ENCODE measurements around the gene DMXL1. TPM values are rescaled to one million over a fixed set of nuclear protein-coding genes. Genes with fewer than 3 reads are reported as not detected.

Gene DMXL1
- polyA plus RNA-seq, 1 experiment, result 8.5 TPM

DNA sequence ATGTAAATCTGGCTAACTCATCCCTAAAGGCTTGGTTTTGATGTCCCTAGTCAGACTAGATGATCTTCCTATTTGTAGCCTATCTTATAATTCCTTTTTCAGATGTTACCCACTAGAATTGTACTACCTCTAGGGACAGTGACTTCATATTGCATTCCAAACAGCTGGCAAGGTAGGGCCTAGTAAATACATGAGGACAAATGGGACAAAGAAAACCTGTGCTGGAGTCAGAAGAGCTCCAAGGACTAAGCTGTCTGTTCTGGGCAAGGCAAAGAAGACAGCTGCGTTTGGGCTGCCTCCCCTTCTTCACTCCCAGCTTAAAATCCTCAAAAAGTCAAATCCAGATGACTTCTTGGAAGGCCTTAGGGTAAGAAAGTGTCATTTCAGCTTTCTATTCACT is 10.0 kb downstream of the DMXL1 start:
- TF ChIP-seq, protein P1, sequence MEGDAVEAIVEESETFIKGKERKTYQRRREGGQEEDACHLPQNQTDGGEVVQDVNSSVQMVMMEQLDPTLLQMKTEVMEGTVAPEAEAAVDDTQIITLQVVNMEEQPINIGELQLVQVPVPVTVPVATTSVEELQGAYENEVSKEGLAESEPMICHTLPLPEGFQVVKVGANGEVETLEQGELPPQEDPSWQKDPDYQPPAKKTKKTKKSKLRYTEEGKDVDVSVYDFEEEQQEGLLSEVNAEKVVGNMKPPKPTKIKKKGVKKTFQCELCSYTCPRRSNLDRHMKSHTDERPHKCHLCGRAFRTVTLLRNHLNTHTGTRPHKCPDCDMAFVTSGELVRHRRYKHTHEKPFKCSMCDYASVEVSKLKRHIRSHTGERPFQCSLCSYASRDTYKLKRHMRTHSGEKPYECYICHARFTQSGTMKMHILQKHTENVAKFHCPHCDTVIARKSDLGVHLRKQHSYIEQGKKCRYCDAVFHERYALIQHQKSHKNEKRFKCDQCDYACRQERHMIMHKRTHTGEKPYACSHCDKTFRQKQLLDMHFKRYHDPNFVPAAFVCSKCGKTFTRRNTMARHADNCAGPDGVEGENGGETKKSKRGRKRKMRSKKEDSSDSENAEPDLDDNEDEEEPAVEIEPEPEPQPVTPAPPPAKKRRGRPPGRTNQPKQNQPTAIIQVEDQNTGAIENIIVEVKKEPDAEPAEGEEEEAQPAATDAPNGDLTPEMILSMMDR (IDR thresholded peaks at IDR 0.05; ENCODE audit: insufficient read depth, low read depth, low read length), result no peak
- DNase-seq (ENCODE audit: low read depth), result no peak
- ChIA-PET CTCF (interaction anchor here (0.9 to 2.5 kb wide), 3 partner anchors 10 to 331 kb away, joined by 3 to 7 read pairs (median 6); partner anchors contain the start of genes DMXL1 and DTWD2), POLR2A (interaction anchor here (0.6 kb wide), 1 partner anchor 13 kb away, joined by 13 read pairs; no protein-coding TSS in a partner anchor)
- Histone ChIP-seq H3K4me3 (ENCODE audit: low read depth, low read length) (no peak overlapping the region), H3K36me3 (ENCODE audit: control insufficient read depth, insufficient read depth, low read length) (no peaks in the 10 kb centered on the region), H3K27me3 (ENCODE audit: control insufficient read depth, insufficient read depth, low read length) (no peaks in the 10 kb centered on the region)

DNA sequence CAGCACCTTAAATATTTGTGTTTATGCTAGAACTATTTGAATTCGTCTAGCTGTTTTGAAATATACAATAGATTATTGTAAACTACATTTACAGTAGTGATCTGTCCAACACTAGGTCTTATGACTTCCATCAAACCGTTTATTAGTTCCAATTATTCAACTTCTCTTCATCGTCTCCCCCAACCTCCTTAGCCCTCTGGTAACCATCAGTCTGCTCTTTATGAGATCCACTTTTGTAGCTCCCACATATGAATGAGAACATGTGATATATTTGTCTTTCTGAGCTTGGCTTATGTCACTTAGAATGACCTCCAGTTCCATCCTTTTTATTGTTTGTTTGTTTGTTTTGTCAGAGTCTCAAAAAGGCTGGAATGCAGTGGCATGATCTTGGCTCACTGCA is 11.8 kb downstream of the DMXL1 start:
- TF ChIP-seq, protein P1 (IDR thresholded peaks at IDR 0.05; ENCODE audit: insufficient read depth, low read depth, low read length), result no peak

DNA sequence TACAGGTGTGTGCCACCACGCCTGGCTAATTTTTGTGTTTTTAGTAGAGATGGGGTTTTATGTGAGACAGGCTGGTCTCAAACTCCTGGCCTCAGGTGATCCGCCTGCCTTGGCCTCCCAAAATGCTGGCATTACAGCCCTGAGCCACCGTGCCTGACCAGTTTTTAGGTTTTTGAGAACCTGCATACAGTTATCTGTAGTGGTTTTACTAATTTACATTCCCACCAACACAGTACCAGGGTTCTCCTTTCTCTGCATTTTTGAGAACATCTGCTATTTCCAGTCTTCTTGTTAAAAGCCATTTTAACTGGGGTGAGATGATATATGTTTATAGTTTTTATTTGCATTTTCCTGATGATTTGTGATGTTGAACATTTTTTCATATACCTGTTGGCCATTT is 12.8 kb downstream of the DMXL1 start:
- ChIA-PET CTCF (no interaction called here), POLR2A (no interaction called here)
- H3K4me3 ChIP-seq (ENCODE audit: low read depth, low read length), result no peak overlapping the region

More for the DNA sequence above, 11.8 kb downstream of the DMXL1 start:
- Histone ChIP-seq H3K27me3 (ENCODE audit: control insufficient read depth, insufficient read depth, low read length) (no peaks in the 10 kb centered on the region), H3K36me3 (ENCODE audit: control insufficient read depth, insufficient read depth, low read length) (no peaks in the 10 kb centered on the region), H3K4me3 (ENCODE audit: low read depth, low read length) (no peak overlapping the region)
- POLR2A ChIA-PET, result no interaction called here
- DNase-seq (ENCODE audit: low read depth), result no peak
- CTCF ChIA-PET, result interaction anchor here (0.9 to 2.5 kb wide), 2 partner anchors 12 to 16 kb away, joined by 3 to 6 read pairs; partner anchors contain the start of gene DMXL1

DNA sequence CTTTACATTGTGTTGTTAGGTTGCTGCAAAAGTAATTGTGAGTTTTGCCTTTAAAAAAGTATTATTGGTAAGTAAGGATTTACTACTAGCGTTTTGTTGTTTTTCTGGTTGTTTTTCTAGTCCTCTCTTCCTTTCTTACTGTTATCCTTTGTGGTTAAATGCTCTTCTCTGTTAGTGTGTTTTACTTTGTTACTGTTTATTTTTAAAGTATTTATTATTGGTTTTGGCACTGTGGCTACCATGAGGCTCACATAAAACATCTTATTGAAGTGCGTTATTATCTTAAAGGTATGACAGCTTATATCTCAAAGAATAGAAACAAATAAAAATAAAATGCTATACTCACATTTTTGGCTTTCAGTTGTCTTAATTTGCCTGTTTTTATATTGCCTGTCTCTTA is 17.6 kb downstream of the DMXL1 start:
- no peak overlapping the region for H3K4me3 ChIP-seq (ENCODE audit: low read depth, low read length)
- ChIA-PET POLR2A (no interaction called here), CTCF (no interaction called here)
- TF ChIP-seq, protein P1 (IDR thresholded peaks at IDR 0.05; ENCODE audit: insufficient read depth, low read depth, low read length), result no peak
- DNase-seq (ENCODE audit: low read depth), result no peak
- no peaks in the 10 kb centered on the region for H3K36me3 ChIP-seq (ENCODE audit: control insufficient read depth, insufficient read depth, low read length)
- H3K27me3 ChIP-seq (ENCODE audit: control insufficient read depth, insufficient read depth, low read length), result no peaks in the 10 kb centered on the region

More for the DNA sequence above, 12.8 kb downstream of the DMXL1 start:
- no peaks in the 10 kb centered on the region for H3K36me3 ChIP-seq (ENCODE audit: control insufficient read depth, insufficient read depth, low read length)
- TF ChIP-seq, protein P1 (IDR thresholded peaks at IDR 0.05; ENCODE audit: insufficient read depth, low read depth, low read length), result no peak
- H3K27me3 ChIP-seq (ENCODE audit: control insufficient read depth, insufficient read depth, low read length), result no peaks in the 10 kb centered on the region
- DNase-seq (ENCODE audit: low read depth), result no peak

DNA sequence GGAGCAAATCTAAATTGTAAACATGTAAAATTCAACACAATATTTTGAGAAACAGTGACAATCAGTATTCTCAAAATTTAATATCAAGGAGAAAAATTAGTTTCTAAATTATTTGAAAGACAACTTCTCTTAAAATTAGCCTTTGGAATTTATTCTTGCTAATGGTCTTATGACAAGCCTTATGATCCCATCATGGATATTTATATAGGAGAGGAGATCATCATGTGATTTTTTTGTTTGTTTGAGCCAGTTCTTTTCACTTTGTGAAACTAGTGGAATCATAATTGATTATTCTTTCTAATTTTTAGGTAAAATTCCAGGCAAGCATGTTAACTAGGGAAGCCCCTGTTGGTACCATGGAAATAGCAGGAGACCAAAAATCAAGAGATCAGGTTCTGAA is 24.7 kb downstream of the DMXL1 start:
- POLR2A ChIA-PET, result no interaction called here
- Histone ChIP-seq H3K27me3 (ENCODE audit: control insufficient read depth, insufficient read depth, low read length) (no peaks in the 10 kb centered on the region), H3K36me3 (ENCODE audit: control insufficient read depth, insufficient read depth, low read length) (no peaks in the 10 kb centered on the region), H3K4me3 (ENCODE audit: low read depth, low read length) (no peak overlapping the region)
- DNase-seq (ENCODE audit: low read depth), result no peak
- CTCF ChIA-PET, result no interaction called here
- TF ChIP-seq, protein P1 (IDR thresholded peaks at IDR 0.05; ENCODE audit: insufficient read depth, low read depth, low read length), result no peak

Measured in BJ (cell line).